Natural killer cell (primary cell): ENCODE measurements around the gene KLHL35. TPM values are rescaled to one million over a fixed set of nuclear protein-coding genes. Genes with fewer than 3 reads are reported as not detected.

Experiments used
- ATAC-seq, 3 donors: fragments of 150-1000 bp in 2 of 3; fragments of 200-7000 bp in 1 of 3; cut with Tn5 transposase; 1 replicate in 1 of 3; 2 replicates in 2 of 3; pipeline ENCODE4 v1.10.0; 2021; ENCODE audit warnings: mild to moderate bottlenecking in 2 of 3, moderate library complexity in 2 of 3
- DNase-seq, 2 donors: peaks; one replicate each; pipeline versions ENCODE4 v3.0.0 to v3.0.0-alpha.2; 2013 to 2021; ENCODE audit warnings: mixed read lengths in 1 of 2
- H3K27ac ChIP-seq: one replicate; pipeline ENCODE4 v1.5.1; 2013; ENCODE audit warnings: mild to moderate bottlenecking, low read length
- H3K27me3 ChIP-seq: one replicate; pipeline ENCODE4 v1.6.1; 2013; ENCODE audit warnings: low read length; ENCODE audit not compliant: control insufficient read depth, insufficient read depth
- H3K36me3 ChIP-seq: one replicate; pipeline ENCODE4 v1.6.1; 2013; ENCODE audit warnings: low read length; ENCODE audit not compliant: control insufficient read depth, insufficient read depth
- H3K4me1 ChIP-seq: one replicate; pipeline ENCODE4 v1.6.1; 2013; ENCODE audit warnings: low read length; ENCODE audit not compliant: control insufficient read depth, insufficient read depth
- H3K4me3 ChIP-seq: one replicate; pipeline ENCODE4 v1.5.1; 2013; ENCODE audit warnings: low read length
- H3K9me3 ChIP-seq: one replicate; pipeline ENCODE4 v1.6.1; 2013; ENCODE audit warnings: low read length; ENCODE audit not compliant: control insufficient read depth, insufficient read depth
- H3K27ac Mint-ChIP-seq, 2 donors: one replicate each; pipeline ENCODE4 v1.8.0; 2022; ENCODE audit warnings: mild to moderate bottlenecking in 2 of 2, mixed read lengths in 2 of 2, moderate library complexity in 1 of 2
- H3K27me3 Mint-ChIP-seq, 2 donors: one replicate each; pipeline ENCODE4 v1.8.0; 2022; ENCODE audit warnings: low read depth in 2 of 2, mixed read lengths in 2 of 2
- H3K36me3 Mint-ChIP-seq: one replicate; pipeline ENCODE4 v1.8.0; 2022; ENCODE audit warnings: mixed read lengths
- H3K4me1 Mint-ChIP-seq, 2 donors: one replicate each; pipeline ENCODE4 v1.8.0; 2022; ENCODE audit warnings: mixed read lengths in 2 of 2
- H3K4me3 Mint-ChIP-seq: one replicate; pipeline ENCODE4 v1.8.0; 2022; ENCODE audit warnings: mild to moderate bottlenecking, moderate library complexity, mixed read lengths
- H3K9me3 Mint-ChIP-seq, 2 donors: one replicate each; pipeline ENCODE4 v1.8.0; 2022; ENCODE audit warnings: mixed read lengths in 2 of 2
- WGBS: methylation state at CpG from one replicate; pipeline ENCODE4 v1.1.7; 2013; ENCODE audit warnings: missing lambda C conversion rate; ENCODE audit not compliant: insufficient coverage; 5-methylcytosine and 5-hydroxymethylcytosine counted together
- intact Hi-C: fragments of 100-400 bp; cut with micrococcal nuclease; formaldehyde crosslinking; loops from one replicate; pipeline ENCODE4 v1.14.2; 2022
- total RNA-seq, 4 donors: library from RNA; stranded (reverse); fragments of 120-200 nt in 1 of 4; gene quantifications; one replicate each; pipeline versions ENCODE4 v1.2.3 to v1.2.4, GENCODE V29; 2013 to 2022
- TF ChIP-seq, protein P1 (sequence below): fragments of 200-600 bp; IDR thresholded peaks from one replicate; pipeline ENCODE4 v1.8.0; 2022; ENCODE audit warnings: antibody characterized with exemption

KLHL35 gene
- total RNA-seq, 3 donors from 2014 or later (not counting 1 experiment from before 2014, with no cell fraction given), result 0.40 to 0.93 (median 0.54) TPM

DNA sequence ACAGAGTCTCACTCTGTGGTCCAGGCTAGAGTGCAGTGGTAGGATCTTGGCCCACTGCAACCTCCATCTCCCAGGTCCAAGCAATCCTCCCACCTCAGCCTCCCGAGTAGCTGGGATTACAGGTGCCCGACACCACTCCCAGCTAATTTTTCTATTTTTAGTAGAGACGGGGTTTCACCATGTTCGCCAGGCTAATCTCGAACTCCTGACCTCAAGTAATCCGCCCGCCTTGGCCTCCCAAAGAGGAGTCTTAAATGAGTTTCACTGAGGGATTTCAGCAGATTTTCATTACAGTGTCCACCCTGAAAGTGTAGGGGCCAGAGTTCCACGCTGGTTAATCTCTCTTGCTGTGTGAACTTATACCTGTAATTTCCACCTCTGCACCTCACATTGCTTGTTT, 34.1 kb downstream of the KLHL35 start:
- H3K4me1 Mint-ChIP-seq, result peaks cover 45 to 48% of the 10 kb centered on the region in 2 donors
- ATAC-seq, result no peak
- no peaks in the 10 kb centered on the region for H3K9me3 Mint-ChIP-seq
- H3K36me3 ChIP-seq, result peaks cover 31% of the 10 kb centered on the region
- H3K27me3 ChIP-seq, result no peaks in the 10 kb centered on the region
- no peak for DNase-seq
- intact Hi-C loops, result no loop called here
- TF ChIP-seq, protein P1, sequence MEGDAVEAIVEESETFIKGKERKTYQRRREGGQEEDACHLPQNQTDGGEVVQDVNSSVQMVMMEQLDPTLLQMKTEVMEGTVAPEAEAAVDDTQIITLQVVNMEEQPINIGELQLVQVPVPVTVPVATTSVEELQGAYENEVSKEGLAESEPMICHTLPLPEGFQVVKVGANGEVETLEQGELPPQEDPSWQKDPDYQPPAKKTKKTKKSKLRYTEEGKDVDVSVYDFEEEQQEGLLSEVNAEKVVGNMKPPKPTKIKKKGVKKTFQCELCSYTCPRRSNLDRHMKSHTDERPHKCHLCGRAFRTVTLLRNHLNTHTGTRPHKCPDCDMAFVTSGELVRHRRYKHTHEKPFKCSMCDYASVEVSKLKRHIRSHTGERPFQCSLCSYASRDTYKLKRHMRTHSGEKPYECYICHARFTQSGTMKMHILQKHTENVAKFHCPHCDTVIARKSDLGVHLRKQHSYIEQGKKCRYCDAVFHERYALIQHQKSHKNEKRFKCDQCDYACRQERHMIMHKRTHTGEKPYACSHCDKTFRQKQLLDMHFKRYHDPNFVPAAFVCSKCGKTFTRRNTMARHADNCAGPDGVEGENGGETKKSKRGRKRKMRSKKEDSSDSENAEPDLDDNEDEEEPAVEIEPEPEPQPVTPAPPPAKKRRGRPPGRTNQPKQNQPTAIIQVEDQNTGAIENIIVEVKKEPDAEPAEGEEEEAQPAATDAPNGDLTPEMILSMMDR, result no peak
- peaks cover 0 to 6% of the 10 kb centered on the region in 2 donors for H3K27me3 Mint-ChIP-seq
- no peak overlapping the region for H3K4me3 ChIP-seq
- peaks cover 7% of the 10 kb centered on the region for H3K36me3 Mint-ChIP-seq
- H3K27ac Mint-ChIP-seq, result peak overlapping the region; percentile 97 to 98
- H3K27ac ChIP-seq, result no peak overlapping the region
- WGBS, result 81% methylated on average over 8 of the region's 8 CpGs
- H3K4me3 Mint-ChIP-seq, result peak overlapping the region; percentile 99
- peaks cover 29% of the 10 kb centered on the region for H3K4me1 ChIP-seq
- no peaks in the 10 kb centered on the region for H3K9me3 ChIP-seq

DNA sequence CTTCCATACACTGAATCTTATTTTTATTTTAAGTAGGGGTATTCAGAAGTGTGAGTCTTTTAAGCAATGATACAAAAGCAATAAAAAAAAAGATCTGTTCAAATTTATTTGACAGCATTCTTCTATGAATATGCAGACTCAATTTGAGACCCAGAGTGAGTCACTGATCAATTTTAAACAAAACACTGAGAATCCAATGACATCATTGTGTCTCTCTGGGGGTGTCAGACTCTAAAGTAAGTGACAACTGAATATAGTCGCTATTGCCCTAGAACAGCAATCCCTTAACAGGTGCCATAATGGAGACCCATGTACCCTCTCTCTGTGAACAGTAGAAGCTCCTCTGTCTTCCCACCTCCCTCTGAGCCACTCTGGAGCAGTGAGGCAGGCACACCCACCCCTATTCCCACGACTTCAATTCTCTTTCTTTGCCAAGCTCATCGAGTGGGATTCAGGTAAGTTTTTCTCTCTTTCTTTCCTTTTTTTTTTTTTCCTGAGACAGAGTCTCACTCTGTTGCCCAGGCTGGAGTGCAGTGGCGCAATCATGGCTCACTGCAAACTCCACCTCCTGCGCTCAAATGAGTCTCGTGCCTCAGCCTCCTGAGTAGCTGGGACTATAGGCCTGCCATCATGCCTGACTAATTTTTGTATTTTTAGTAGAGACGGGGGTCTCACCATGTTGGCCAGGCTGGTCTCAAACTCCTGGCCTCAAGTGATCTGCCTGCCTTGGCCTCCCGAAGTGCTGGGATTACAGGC, 38.7 kb downstream of the KLHL35 start:
- Mint-ChIP-seq H3K4me3 (no peak overlapping the region), H3K27ac (no peak overlapping the region), H3K9me3 (no peaks in the 10 kb centered on the region), H3K4me1 (peaks cover 3% of the 10 kb centered on the region in 2 donors), H3K36me3 (no peaks in the 10 kb centered on the region), H3K27me3 (peaks cover 0 to 6% of the 10 kb centered on the region in 2 donors)
- Histone ChIP-seq H3K27ac (no peak overlapping the region), H3K4me3 (no peak overlapping the region), H3K4me1 (peaks cover 4% of the 10 kb centered on the region), H3K36me3 (no peaks in the 10 kb centered on the region), H3K27me3 (no peaks in the 10 kb centered on the region), H3K9me3 (no peaks in the 10 kb centered on the region)
- DNase-seq, result no peak
- TF ChIP-seq, protein P1, result no peak
- 83% methylated on average over 8 of the region's 8 CpGs for WGBS
- no peak for ATAC-seq
- intact Hi-C loops, result no loop called here

DNA sequence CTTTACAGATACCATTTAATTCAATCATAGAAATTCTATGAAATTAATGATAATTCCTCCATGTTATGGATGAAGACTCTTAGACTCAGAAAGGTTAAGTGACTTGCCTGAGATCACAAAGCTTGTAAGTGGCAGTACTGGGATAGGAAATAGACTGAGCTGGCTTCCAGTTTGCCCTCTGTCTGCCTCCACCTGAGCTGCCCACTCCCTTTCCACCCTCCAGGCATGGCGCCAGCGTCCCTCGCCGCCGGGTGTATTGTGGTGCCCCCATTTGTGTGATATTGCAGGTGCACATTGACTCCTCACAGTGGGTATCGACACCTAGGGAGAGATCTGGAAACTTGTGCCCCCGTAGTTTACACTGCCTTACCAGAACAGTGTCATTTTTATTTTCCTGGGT, 43.1 kb downstream of the KLHL35 start:
- Mint-ChIP-seq H3K27ac (no peak overlapping the region), H3K4me1 (no peaks in the 10 kb centered on the region), H3K9me3 (no peaks in the 10 kb centered on the region), H3K36me3 (no peaks in the 10 kb centered on the region), H3K4me3 (no peak overlapping the region), H3K27me3 (peaks cover 0 to 2% of the 10 kb centered on the region in 2 donors)
- DNase-seq (no peak), ATAC-seq (no peak)
- WGBS, result 89% methylated on average over 7 of the region's 7 CpGs
- TF ChIP-seq, protein P1, result no peak
- Histone ChIP-seq H3K4me1 (peaks cover 9% of the 10 kb centered on the region), H3K36me3 (no peaks in the 10 kb centered on the region), H3K4me3 (no peak overlapping the region), H3K27me3 (no peaks in the 10 kb centered on the region), H3K27ac (no peak overlapping the region), H3K9me3 (no peaks in the 10 kb centered on the region)
- intact Hi-C loops, result no loop called here

DNA sequence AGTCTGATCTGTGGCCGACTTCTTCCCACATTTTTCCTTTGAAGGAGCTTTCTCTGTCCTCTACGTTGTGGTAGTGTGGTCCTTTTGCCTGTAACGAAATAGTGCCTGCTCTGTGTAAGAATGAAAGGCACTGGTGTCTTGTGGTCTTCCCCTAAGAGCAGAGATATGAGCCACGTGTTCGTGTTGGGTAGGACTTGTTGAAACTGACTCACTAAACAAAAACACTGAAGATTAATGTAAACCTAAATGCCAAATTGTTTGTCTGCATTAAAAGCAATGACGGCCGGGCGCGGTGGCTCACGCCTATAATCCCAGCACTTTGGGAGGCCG, 43.8 kb downstream of the KLHL35 start:
- ATAC-seq (no peak), DNase-seq (no peak)
- Histone ChIP-seq H3K4me1 (peaks cover 13% of the 10 kb centered on the region), H3K4me3 (no peak overlapping the region), H3K27ac (no peak overlapping the region), H3K9me3 (no peaks in the 10 kb centered on the region), H3K36me3 (no peaks in the 10 kb centered on the region), H3K27me3 (no peaks in the 10 kb centered on the region)
- no peak overlapping the region for H3K27ac Mint-ChIP-seq
- H3K36me3 Mint-ChIP-seq, result no peaks in the 10 kb centered on the region
- no peaks in the 10 kb centered on the region for H3K27me3 Mint-ChIP-seq
- intact Hi-C loops, result no loop called here
- no peaks in the 10 kb centered on the region for H3K9me3 Mint-ChIP-seq
- peaks cover 5 to 6% of the 10 kb centered on the region in 2 donors for H3K4me1 Mint-ChIP-seq
- no peak overlapping the region for H3K4me3 Mint-ChIP-seq
- TF ChIP-seq, protein P1, result no peak
- WGBS, result 77% methylated on average over 11 of the region's 11 CpGs
